Smooth muscle cell (in vitro differentiated cells): ENCODE results near the gene LYZL6. TPM values are rescaled to one million over a fixed set of nuclear protein-coding genes. Genes with fewer than 3 reads are reported as not detected.

Experiments used
- DNase-seq: peaks from one replicate; lab custom pipeline; 2025; ENCODE audit not compliant: unreplicated experiment; lab: John Stamatoyannopoulos, UW
- H2AFZ ChIP-seq: fragments of 200-600 bp; sonication (generic); 2 replicates; pipeline ENCODE4 v1.6.0; 2016; ENCODE audit warnings: antibody characterized with exemption, low read depth, mild to moderate bottlenecking
- H3F3A ChIP-seq: fragments of 200-600 bp; sonication (generic); 2 replicates; pipeline ENCODE4 v1.6.0; 2017; ENCODE audit warnings: antibody characterized with exemption, low read depth
- H3K27ac ChIP-seq: fragments of 200-600 bp; sonication (generic); 2 replicates; pipeline ENCODE4 v1.5.1; 2016; ENCODE audit warnings: low read depth, mild to moderate bottlenecking
- H3K27me3 ChIP-seq: fragments of 200-600 bp; sonication (generic); 2 replicates; pipeline ENCODE4 v1.6.1; 2016; ENCODE audit warnings: low read depth, mild to moderate bottlenecking
- H3K36me3 ChIP-seq: fragments of 200-600 bp; sonication (generic); 2 replicates; pipeline ENCODE4 v1.5.1; 2016; ENCODE audit warnings: low read depth
- H3K4me1 ChIP-seq: fragments of 200-600 bp; sonication (generic); 2 replicates; pipeline ENCODE4 v1.5.1; 2016; ENCODE audit warnings: low read depth
- H3K4me2 ChIP-seq: fragments of 200-600 bp; sonication (generic); 2 replicates; pipeline ENCODE4 v1.6.0; 2016; ENCODE audit warnings: mild to moderate bottlenecking
- H3K4me3 ChIP-seq: fragments of 200-600 bp; sonication (generic); 2 replicates; pipeline ENCODE4 v1.5.1; 2016; ENCODE audit warnings: mild to moderate bottlenecking
- H3K79me2 ChIP-seq: fragments of 200-600 bp; sonication (generic); 2 replicates; pipeline ENCODE4 v1.6.0; 2016; ENCODE audit warnings: low read depth, mild to moderate bottlenecking
- H3K9ac ChIP-seq: fragments of 200-600 bp; sonication (generic); 2 replicates; pipeline ENCODE4 v1.6.0; 2016; ENCODE audit warnings: low read depth
- H3K9me3 ChIP-seq: fragments of 200-600 bp; sonication (generic); replicated peaks from 2 replicates; pipeline ENCODE4 v1.5.1; 2016; ENCODE audit warnings: low read depth
- H4K20me1 ChIP-seq: fragments of 200-600 bp; sonication (generic); 2 replicates; pipeline ENCODE4 v1.6.0; 2016; ENCODE audit warnings: low read depth
- WGBS: methylation state at CpG from one replicate; pipeline ENCODE4 v1.1.7; 2016; ENCODE audit warnings: low lambda C conversion rate; 5-methylcytosine and 5-hydroxymethylcytosine counted together
- polyA plus RNA-seq: library from polyadenylated mRNA; unstranded; fragments of >200 nt; fragmentation: Nextera tagmentation; extraction: Ambion mirVana; gene quantifications from 2 replicates; pipeline ENCODE4 v1.2.1, GENCODE V29; 2016
- total RNA-seq: library from RNA; depleted of rRNA; stranded (reverse); fragments of >200 nt; gene quantifications from 2 replicates; pipeline ENCODE4 v1.2.3, GENCODE V29; 2014
- TF ChIP-seq, protein P1 (sequence below): fragments of 200-600 bp; sonication (generic); IDR thresholded peaks from 2 replicates; pipeline ENCODE4 v1.5.1; 2017; ENCODE audit warnings: borderline replicate concordance, mild to moderate bottlenecking, antibody characterized with exemption; ENCODE audit not compliant: insufficient read depth, poor library complexity, severe bottlenecking

The LYZL6 gene
- total and polyA plus RNA-seq, 2 experiments from 2014 or later = not detected

DNA sequence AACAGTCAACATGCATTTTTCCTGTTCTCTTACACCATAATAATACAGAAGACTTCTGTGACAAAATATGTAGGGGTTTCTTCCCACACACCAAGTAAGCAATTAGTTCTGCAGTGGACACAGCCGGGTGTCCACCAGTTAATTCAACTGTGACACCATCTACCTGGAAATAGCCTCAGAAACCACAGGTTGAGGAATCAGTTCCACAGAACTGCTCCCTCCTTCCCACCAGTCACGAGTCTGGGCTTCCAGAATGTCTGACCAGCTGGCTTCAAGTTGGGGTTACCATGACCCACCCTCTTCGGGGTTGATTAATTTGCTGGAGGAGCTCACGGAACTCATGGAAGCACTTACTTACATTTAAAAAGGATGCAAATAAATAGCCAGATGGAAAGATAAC is 49.8 kb downstream of the LYZL6 start:
- H3K4me3 ChIP-seq = no peak overlapping the region
- peaks cover 15% of the 10 kb centered on the region for H3K4me1 ChIP-seq
- H3K27ac ChIP-seq = no peak overlapping the region
- H3K79me2 ChIP-seq = no peaks in the 10 kb centered on the region
- no peak for DNase-seq
- H3K27me3 ChIP-seq = no peaks in the 10 kb centered on the region
- H3K36me3 ChIP-seq = no peaks in the 10 kb centered on the region
- WGBS = 88% methylated on average over 4 of the region's 4 CpGs
- no peak overlapping the region for H3K9ac ChIP-seq
- TF ChIP-seq, protein P1, sequence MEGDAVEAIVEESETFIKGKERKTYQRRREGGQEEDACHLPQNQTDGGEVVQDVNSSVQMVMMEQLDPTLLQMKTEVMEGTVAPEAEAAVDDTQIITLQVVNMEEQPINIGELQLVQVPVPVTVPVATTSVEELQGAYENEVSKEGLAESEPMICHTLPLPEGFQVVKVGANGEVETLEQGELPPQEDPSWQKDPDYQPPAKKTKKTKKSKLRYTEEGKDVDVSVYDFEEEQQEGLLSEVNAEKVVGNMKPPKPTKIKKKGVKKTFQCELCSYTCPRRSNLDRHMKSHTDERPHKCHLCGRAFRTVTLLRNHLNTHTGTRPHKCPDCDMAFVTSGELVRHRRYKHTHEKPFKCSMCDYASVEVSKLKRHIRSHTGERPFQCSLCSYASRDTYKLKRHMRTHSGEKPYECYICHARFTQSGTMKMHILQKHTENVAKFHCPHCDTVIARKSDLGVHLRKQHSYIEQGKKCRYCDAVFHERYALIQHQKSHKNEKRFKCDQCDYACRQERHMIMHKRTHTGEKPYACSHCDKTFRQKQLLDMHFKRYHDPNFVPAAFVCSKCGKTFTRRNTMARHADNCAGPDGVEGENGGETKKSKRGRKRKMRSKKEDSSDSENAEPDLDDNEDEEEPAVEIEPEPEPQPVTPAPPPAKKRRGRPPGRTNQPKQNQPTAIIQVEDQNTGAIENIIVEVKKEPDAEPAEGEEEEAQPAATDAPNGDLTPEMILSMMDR = no peak
- H3K9me3 ChIP-seq = no peaks in the 10 kb centered on the region
- no peak overlapping the region for H2AFZ ChIP-seq
- H3F3A ChIP-seq = peaks cover 10% of the 10 kb centered on the region
- no peaks in the 10 kb centered on the region for H4K20me1 ChIP-seq
- no peak overlapping the region for H3K4me2 ChIP-seq

DNA sequence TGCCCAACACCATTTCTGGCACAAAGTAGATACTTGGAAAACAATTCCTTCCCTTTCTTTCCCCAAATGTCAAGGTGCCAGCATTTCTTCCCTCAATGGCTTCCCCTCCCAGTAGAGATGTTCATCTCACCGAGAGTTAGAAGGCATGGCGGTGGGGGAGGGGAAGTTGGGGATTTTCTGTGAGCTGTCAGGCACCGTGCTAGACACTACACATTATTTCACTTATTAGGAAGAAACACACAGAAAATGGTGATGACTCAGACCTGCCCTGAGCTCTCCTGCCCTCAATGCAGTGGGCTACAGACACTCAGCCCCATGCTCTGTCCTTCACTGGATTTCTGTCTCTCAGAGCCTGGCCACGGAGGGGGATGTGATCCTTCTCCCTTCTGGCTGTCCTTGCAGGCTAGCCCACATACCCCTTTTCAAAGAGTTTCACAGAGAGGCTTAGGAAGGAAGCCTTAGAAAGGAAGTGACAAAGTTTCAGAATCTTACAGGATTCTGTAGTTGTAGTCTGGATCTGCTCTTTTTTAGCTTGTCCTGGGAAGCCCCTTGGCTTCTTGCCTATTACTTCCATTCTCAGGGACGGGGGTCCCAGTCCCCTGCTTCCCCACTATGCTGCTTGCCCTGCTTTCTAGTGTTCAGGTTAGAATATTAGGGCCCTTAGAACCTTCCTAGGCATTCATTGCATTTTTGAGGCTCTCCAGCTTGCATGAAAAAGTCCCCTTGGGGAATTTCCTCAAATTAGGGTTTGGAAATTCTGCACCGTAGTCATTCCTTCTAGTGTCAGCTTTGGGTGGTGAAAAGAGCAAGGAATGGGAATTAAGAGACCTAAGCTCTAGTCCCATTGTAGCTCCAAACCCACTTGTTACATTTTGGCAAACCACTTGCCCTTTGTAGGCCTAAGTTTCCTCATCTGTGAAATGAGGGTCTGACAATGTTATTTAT is 51.1 kb downstream of the LYZL6 start:
- H3K36me3 ChIP-seq = no peaks in the 10 kb centered on the region
- TF ChIP-seq, protein P1 = no peak
- peaks cover 10% of the 10 kb centered on the region for H3F3A ChIP-seq
- 35% methylated on average over 6 of the region's 6 CpGs for WGBS
- H3K27ac ChIP-seq = peak overlapping the region; percentile 77
- H2AFZ ChIP-seq = peak overlapping the region; percentile 13
- H3K9ac ChIP-seq = no peak overlapping the region
- no peaks in the 10 kb centered on the region for H3K27me3 ChIP-seq
- no peak overlapping the region for H3K4me3 ChIP-seq
- no peak for DNase-seq
- H3K79me2 ChIP-seq = no peaks in the 10 kb centered on the region
- no peaks in the 10 kb centered on the region for H4K20me1 ChIP-seq
- H3K4me1 ChIP-seq = peaks cover 15% of the 10 kb centered on the region
- H3K9me3 ChIP-seq = no peaks in the 10 kb centered on the region
- peak overlapping the region; percentile 15 for H3K4me2 ChIP-seq

DNA sequence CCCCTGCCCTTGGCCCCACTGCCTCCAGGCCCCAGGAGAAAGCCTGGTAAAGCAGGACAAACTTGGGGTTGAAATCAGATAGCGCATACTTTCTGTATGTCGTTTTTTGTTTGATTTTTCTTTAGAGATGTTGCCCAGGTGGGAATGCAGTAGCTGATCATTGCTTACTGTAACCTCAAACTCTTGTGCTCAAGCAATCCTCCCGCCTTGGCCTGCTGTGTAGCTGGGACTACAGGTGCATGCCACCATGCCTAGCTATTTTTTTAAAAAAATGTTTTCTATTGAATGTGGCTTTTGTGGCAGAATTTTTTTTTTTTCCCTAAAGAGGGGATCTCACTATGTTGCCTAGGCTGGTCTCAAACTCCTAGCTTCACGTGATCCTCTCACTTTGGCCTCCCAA is 52.2 kb downstream of the LYZL6 start:
- no peak overlapping the region for H3K4me3 ChIP-seq
- no peak overlapping the region for H3K4me2 ChIP-seq
- H3K9me3 ChIP-seq = no peaks in the 10 kb centered on the region
- no peak overlapping the region for H3K27ac ChIP-seq
- H3F3A ChIP-seq = peaks cover 10% of the 10 kb centered on the region
- WGBS = 97% methylated on average over 4 of the region's 4 CpGs
- H3K79me2 ChIP-seq = no peaks in the 10 kb centered on the region
- H3K36me3 ChIP-seq = no peaks in the 10 kb centered on the region
- TF ChIP-seq, protein P1 = no peak
- H4K20me1 ChIP-seq = no peaks in the 10 kb centered on the region
- H3K27me3 ChIP-seq = no peaks in the 10 kb centered on the region
- no peak overlapping the region for H3K9ac ChIP-seq
- no peak for DNase-seq
- H3K4me1 ChIP-seq = peaks cover 15% of the 10 kb centered on the region
- no peak overlapping the region for H2AFZ ChIP-seq
